Astrocyte (in vitro differentiated cells and primary cell): ENCODE measurements around the gene SLC30A1. TPM values are rescaled to one million over a fixed set of nuclear protein-coding genes. Genes with fewer than 3 reads are reported as not detected.

ENCODE experiments used
- DNase-seq: peaks from one replicate; pipeline ENCODE4 v3.0.0-alpha.2; 2010; ENCODE audit warnings: low read depth
- FAIRE-seq: peaks from 2 replicates; lab custom pipeline; 2011; peaks lifted over from hg19 to GRCh38; lab: Jason Lieb, UNC
- H2AFZ ChIP-seq: 2 replicates; pipeline ENCODE4 v1.6.0; 2012; ENCODE audit warnings: low read depth, low read length, inconsistent platforms
- H3K27ac ChIP-seq: 2 replicates; pipeline ENCODE4 v1.5.1; 2011; ENCODE audit warnings: low read depth, low read length, inconsistent platforms
- H3K27me3 ChIP-seq: 2 replicates; pipeline ENCODE4 v1.6.0; 2011; ENCODE audit warnings: low read length, inconsistent platforms; ENCODE audit not compliant: insufficient read depth
- H3K36me3 ChIP-seq: 2 replicates; pipeline ENCODE4 v1.5.1; 2011; ENCODE audit warnings: low read length, inconsistent platforms; ENCODE audit not compliant: insufficient read depth
- H3K4me1 ChIP-seq: 2 replicates; pipeline ENCODE4 v1.5.1; 2011; ENCODE audit warnings: low read length, inconsistent platforms; ENCODE audit not compliant: insufficient read depth
- H3K4me2 ChIP-seq: 2 replicates; pipeline ENCODE4 v1.6.0; 2012; ENCODE audit warnings: low read length, inconsistent platforms
- H3K4me3 ChIP-seq: 2 replicates; pipeline ENCODE4 v1.5.1; 2011; ENCODE audit warnings: low read depth, mild to moderate bottlenecking, low read length, inconsistent platforms; ENCODE audit not compliant: insufficient read depth
- H3K79me2 ChIP-seq: 2 replicates; pipeline ENCODE4 v1.6.0; 2012; ENCODE audit warnings: mild to moderate bottlenecking, low read length, inconsistent platforms; ENCODE audit not compliant: insufficient read depth
- H3K9ac ChIP-seq: 2 replicates; pipeline ENCODE4 v1.6.0; 2012; ENCODE audit warnings: mild to moderate bottlenecking, low read length, inconsistent platforms
- H3K9me3 ChIP-seq: 2 replicates; pipeline ENCODE4 v1.5.1; 2012; ENCODE audit warnings: low read depth, mild to moderate bottlenecking, low read length, inconsistent platforms; ENCODE audit not compliant: insufficient read depth
- H4K20me1 ChIP-seq: 2 replicates; pipeline ENCODE4 v1.6.0; 2012; ENCODE audit warnings: low read length, inconsistent platforms; ENCODE audit not compliant: insufficient read depth
- H3K27ac Mint-ChIP-seq: one replicate; pipeline ENCODE4 v1.8.0; 2021; ENCODE audit warnings: mild to moderate bottlenecking, mixed read lengths; ENCODE audit not compliant: unreplicated experiment
- H3K27me3 Mint-ChIP-seq: one replicate; pipeline ENCODE4 v1.8.0; 2021; ENCODE audit warnings: low read depth, mixed read lengths; ENCODE audit not compliant: unreplicated experiment
- H3K36me3 Mint-ChIP-seq: one replicate; pipeline ENCODE4 v1.8.0; 2021; ENCODE audit warnings: low read depth, mixed read lengths; ENCODE audit not compliant: unreplicated experiment
- H3K4me1 Mint-ChIP-seq: one replicate; pipeline ENCODE4 v1.8.0; 2021; ENCODE audit warnings: low read depth, mixed read lengths; ENCODE audit not compliant: unreplicated experiment
- H3K4me3 Mint-ChIP-seq: one replicate; pipeline ENCODE4 v1.8.0; 2021; ENCODE audit warnings: mild to moderate bottlenecking, moderate library complexity, mixed read lengths; ENCODE audit not compliant: unreplicated experiment
- H3K9me3 Mint-ChIP-seq: one replicate; pipeline ENCODE4 v1.8.0; 2021; ENCODE audit warnings: mild to moderate bottlenecking, mixed read lengths; ENCODE audit not compliant: unreplicated experiment
- CTCF ChIP-seq: IDR thresholded peaks from 2 replicates; pipeline ENCODE4 v1.5.1; 2011; ENCODE audit warnings: low read depth, mild to moderate bottlenecking, inconsistent platforms, low read length, moderate library complexity; ENCODE audit not compliant: insufficient read depth
- EZH2 ChIP-seq: IDR thresholded peaks from 2 replicates; pipeline ENCODE4 v1.6.1; 2012; ENCODE audit warnings: mild to moderate bottlenecking, low read length, inconsistent platforms; ENCODE audit not compliant: insufficient read depth
- total RNA-seq: library from RNA; stranded (reverse); gene quantifications from 2 replicates; pipeline ENCODE4 v1.2.1, GENCODE V29; 2021

The SLC30A1 gene
- total RNA-seq, 1 donor from 2014 or later, result 35.0 TPM

DNA sequence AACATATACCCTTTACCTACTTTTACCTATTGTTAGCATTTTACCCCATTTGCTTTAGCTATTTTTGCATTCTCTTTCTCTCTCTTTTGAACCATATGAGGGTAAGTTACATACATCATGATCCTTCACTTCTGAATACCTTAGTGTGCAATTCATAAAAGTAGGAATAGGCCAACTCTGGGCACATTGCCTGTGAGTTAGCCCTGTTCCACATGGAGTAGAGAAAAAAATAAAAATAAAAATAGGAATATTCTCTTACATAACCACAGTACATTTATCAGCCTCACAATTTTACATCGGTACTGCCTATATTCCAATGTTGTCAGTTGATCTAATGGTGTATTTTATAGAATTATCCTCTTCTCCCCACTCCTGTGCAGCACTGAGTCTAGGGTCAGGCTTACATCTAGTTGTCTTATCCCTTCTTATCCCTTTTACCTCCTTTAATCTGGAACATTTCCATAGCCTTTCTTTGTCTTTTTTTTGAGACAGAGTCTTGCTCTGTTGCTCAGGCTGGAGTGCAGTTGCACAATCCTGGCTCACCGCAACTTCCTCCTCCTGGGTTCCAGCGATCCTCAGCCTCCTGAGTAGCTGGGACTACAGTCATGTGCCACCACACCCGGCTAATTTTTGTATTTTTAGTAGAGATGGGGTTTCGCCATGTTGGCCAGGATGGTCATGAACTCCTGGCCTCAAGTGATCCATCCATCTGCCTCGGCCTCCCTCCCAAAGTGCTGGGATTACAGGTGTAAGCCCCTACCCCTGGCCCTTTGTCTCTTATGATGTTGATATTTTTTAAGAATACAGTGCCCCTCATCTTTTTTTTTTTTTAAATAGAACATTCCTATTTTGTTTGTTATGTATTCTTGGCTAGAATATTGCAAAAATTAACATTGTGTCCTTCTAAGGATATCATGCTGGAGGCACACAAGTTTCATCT, 11.1 kb upstream of the SLC30A1 start:
- Mint-ChIP-seq H3K4me3 (no peak overlapping the region), H3K4me1 (peaks cover 16% of the 10 kb centered on the region), H3K9me3 (peaks cover 2% of the 10 kb centered on the region), H3K36me3 (no peaks in the 10 kb centered on the region), H3K27me3 (no peaks in the 10 kb centered on the region), H3K27ac (peak overlapping the region; percentile 58)
- FAIRE-seq (no peak), DNase-seq (peak; percentile 90)
- no peak overlapping the region for H3K4me2 ChIP-seq
- no peak overlapping the region for H2AFZ ChIP-seq
- H3K4me3 ChIP-seq, result no peak overlapping the region
- no peaks in the 10 kb centered on the region for H3K36me3 ChIP-seq
- TF ChIP-seq EZH2, result no peak
- H3K4me1 ChIP-seq, result peaks cover 11% of the 10 kb centered on the region
- no peak overlapping the region for H3K9ac ChIP-seq
- H4K20me1 ChIP-seq, result no peaks in the 10 kb centered on the region
- no peaks in the 10 kb centered on the region for H3K79me2 ChIP-seq
- H3K27ac ChIP-seq, result no peak overlapping the region
- H3K27me3 ChIP-seq, result no peaks in the 10 kb centered on the region
- no peaks in the 10 kb centered on the region for H3K9me3 ChIP-seq

- no peak overlapping the region for H3K27ac ChIP-seq
- H2AFZ ChIP-seq, result no peak overlapping the region
- FAIRE-seq (no peak), DNase-seq (no peak)
- no peak overlapping the region for H3K4me3 Mint-ChIP-seq
- no peaks in the 10 kb centered on the region for H3K27me3 Mint-ChIP-seq
- no peaks in the 10 kb centered on the region for H3K36me3 ChIP-seq
- H3K9ac ChIP-seq, result no peak overlapping the region
- no peak for TF ChIP-seq EZH2
- TF ChIP-seq CTCF, result no peak
- H4K20me1 ChIP-seq, result no peaks in the 10 kb centered on the region
- H3K27me3 ChIP-seq, result no peaks in the 10 kb centered on the region
- H3K36me3 Mint-ChIP-seq, result no peaks in the 10 kb centered on the region
- no peak overlapping the region for H3K27ac Mint-ChIP-seq
- no peak overlapping the region for H3K4me3 ChIP-seq
- peaks cover 2% of the 10 kb centered on the region for H3K9me3 Mint-ChIP-seq
- H3K9me3 ChIP-seq, result no peaks in the 10 kb centered on the region
- peaks cover 11% of the 10 kb centered on the region for H3K4me1 ChIP-seq
- no peaks in the 10 kb centered on the region for H3K79me2 ChIP-seq
- no peak overlapping the region for H3K4me2 ChIP-seq
- H3K4me1 Mint-ChIP-seq, result peaks cover 16% of the 10 kb centered on the region
Observed at GRCh38 chr1:211588711-211589110, 9.8 kb upstream of the SLC30A1 start.

DNA sequence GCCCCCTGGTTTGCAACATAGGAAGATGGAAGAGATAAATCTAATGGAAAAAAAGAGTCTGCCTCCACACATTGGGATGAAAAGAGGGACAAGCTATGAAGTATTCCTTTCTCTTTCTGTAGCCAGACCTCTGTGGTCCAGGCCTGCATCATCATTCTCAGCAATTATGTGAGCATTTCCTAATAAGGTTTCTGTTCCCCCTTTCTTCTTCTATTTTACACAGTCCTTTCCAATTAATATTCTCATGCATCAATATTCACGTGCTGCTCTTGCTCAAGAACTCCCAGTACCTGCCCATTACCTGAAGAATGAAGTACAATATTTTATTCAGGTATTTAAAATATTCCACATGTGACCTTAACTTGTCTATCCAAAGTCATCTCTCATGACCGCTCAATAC, 8.2 kb upstream of the SLC30A1 start:
- H3K4me1 Mint-ChIP-seq, result peaks cover 9% of the 10 kb centered on the region
- H3K79me2 ChIP-seq, result no peaks in the 10 kb centered on the region
- peaks cover 2% of the 10 kb centered on the region for H3K9me3 Mint-ChIP-seq
- no peaks in the 10 kb centered on the region for H4K20me1 ChIP-seq
- peaks cover 5% of the 10 kb centered on the region for H3K4me1 ChIP-seq
- no peak for TF ChIP-seq EZH2
- no peak for TF ChIP-seq CTCF
- no peaks in the 10 kb centered on the region for H3K36me3 Mint-ChIP-seq
- H2AFZ ChIP-seq, result no peak overlapping the region
- H3K4me2 ChIP-seq, result no peak overlapping the region
- no peak for FAIRE-seq
- H3K4me3 Mint-ChIP-seq, result no peak overlapping the region
- no peak overlapping the region for H3K9ac ChIP-seq
- H3K27me3 Mint-ChIP-seq, result no peaks in the 10 kb centered on the region
- no peaks in the 10 kb centered on the region for H3K27me3 ChIP-seq
- H3K27ac ChIP-seq, result no peak overlapping the region
- H3K4me3 ChIP-seq, result no peak overlapping the region
- no peak overlapping the region for H3K27ac Mint-ChIP-seq
- H3K36me3 ChIP-seq, result no peaks in the 10 kb centered on the region
- H3K9me3 ChIP-seq, result no peaks in the 10 kb centered on the region
- no peak for DNase-seq
